Measurements from ENCODE around the gene POLD4. TPM values are rescaled to one million over a fixed set of nuclear protein-coding genes. Genes with fewer than 3 reads are reported as not detected.

The POLD4 gene
- total and polyA plus RNA-seq, 2 donors (not counting 3 experiments of a cell fraction or from before 2014, with no cell fraction given): 50.1 to 204 TPM

- POLR2A ChIA-PET: no interaction called here
- Histone ChIP-seq H3K4me1 (ENCODE audit: control insufficient read depth, extremely low read depth, insufficient read depth, low read length) (peaks cover 1% of the 10 kb centered on the region), H2AFZ (ENCODE audit: low read depth, low read length) (no peak overlapping the region), H3K27ac (ENCODE audit: insufficient read depth, low read depth, low read length) (no peak overlapping the region), H3K4me2 (ENCODE audit: insufficient read depth, low read length) (no peak overlapping the region), H4K20me1 (replicated peaks; ENCODE audit: control insufficient read depth, extremely low read depth, insufficient read depth, low read length) (no peaks in the 10 kb centered on the region), H3K9me1 (replicated peaks; ENCODE audit: control insufficient read depth, extremely low read depth, insufficient read depth, low read length) (no peaks in the 10 kb centered on the region), H3K36me3 (ENCODE audit: control insufficient read depth in 2 of 2, extremely low read depth in 1 of 2, insufficient read depth in 2 of 2, low read length in 2 of 2) (no peaks in the 10 kb centered on the region), H3K4me3 (replicated peaks in 1 of 3; ENCODE audit: insufficient read depth in 1 of 3, low read depth in 1 of 3, low read length in 3 of 3) (no peak overlapping the region), H3K9ac (replicated peaks; ENCODE audit: extremely low read depth, insufficient read depth, low read length) (no peak overlapping the region), H3K9me3 (replicated peaks; ENCODE audit: control insufficient read depth, insufficient read depth, low read length) (no peaks in the 10 kb centered on the region), H3K27me3 (ENCODE audit: control insufficient read depth in 2 of 2, insufficient read depth in 2 of 2, low read length in 2 of 2) (no peaks in the 10 kb centered on the region), H3K79me2 (ENCODE audit: control insufficient read depth, insufficient read depth, low read length) (no peaks in the 10 kb centered on the region)
- FAIRE-seq: no peak
- BruUV-seq (replicated peaks): no TSS peak
- no peak for DNase-seq (ENCODE audit: low read depth, low spot score)
- CTCF ChIA-PET: interaction anchor here (0.7 to 9.2 kb wide), 8 partner anchors 15 to 238 kb away, joined by 3 to 83 read pairs (median 4); partner anchors contain the start of genes GRK2 and RAD9A
- TF ChIP-seq FOS (IDR thresholded peaks at IDR 0.05; ENCODE audit: borderline replicate concordance, insufficient read depth, low read length) (no peak), GATA2 (IDR thresholded peaks at IDR 0.05; ENCODE audit: insufficient read depth, insufficient read length, low read depth, low read length) (no peak), MYC (IDR thresholded peaks at IDR 0.05; ENCODE audit: low read depth, low read length) (no peak), POLR2AphosphoS5 (IDR thresholded peaks at IDR 0.05; ENCODE audit: insufficient read depth, low read depth, low read length) (no peak), JUN (IDR thresholded peaks at IDR 0.05; ENCODE audit: borderline replicate concordance, insufficient read depth, insufficient read length, low read depth) (no peak), POLR2A (IDR thresholded peaks at IDR 0.05; ENCODE audit: low read depth, low read length) (no peak), EZH2 (IDR thresholded peaks at IDR 0.05; ENCODE audit: borderline replicate concordance, low read depth, low read length, severe bottlenecking) (no peak)
- TF ChIP-seq, protein P1, sequence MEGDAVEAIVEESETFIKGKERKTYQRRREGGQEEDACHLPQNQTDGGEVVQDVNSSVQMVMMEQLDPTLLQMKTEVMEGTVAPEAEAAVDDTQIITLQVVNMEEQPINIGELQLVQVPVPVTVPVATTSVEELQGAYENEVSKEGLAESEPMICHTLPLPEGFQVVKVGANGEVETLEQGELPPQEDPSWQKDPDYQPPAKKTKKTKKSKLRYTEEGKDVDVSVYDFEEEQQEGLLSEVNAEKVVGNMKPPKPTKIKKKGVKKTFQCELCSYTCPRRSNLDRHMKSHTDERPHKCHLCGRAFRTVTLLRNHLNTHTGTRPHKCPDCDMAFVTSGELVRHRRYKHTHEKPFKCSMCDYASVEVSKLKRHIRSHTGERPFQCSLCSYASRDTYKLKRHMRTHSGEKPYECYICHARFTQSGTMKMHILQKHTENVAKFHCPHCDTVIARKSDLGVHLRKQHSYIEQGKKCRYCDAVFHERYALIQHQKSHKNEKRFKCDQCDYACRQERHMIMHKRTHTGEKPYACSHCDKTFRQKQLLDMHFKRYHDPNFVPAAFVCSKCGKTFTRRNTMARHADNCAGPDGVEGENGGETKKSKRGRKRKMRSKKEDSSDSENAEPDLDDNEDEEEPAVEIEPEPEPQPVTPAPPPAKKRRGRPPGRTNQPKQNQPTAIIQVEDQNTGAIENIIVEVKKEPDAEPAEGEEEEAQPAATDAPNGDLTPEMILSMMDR (IDR thresholded peaks at IDR 0.05; ENCODE audit: extremely low read depth in 1 of 2, insufficient read depth in 1 of 2, low read depth in 1 of 2, low read length in 2 of 2): no peak
- TF ChIP-seq, protein P2, sequence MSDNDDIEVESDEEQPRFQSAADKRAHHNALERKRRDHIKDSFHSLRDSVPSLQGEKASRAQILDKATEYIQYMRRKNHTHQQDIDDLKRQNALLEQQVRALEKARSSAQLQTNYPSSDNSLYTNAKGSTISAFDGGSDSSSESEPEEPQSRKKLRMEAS (IDR thresholded peaks at IDR 0.05; ENCODE audit: insufficient read depth, insufficient read length): no peak
- intact Hi-C loops (cut with micrococcal nuclease): no loop called here
- dilution Hi-C loops (cut with MboI; ENCODE audit: extremely low pct_ligation_motif_present, low sequenced_read_pairs): no loop called here
These were observed 29.8 kb downstream of the POLD4 start for GRCh38 chr11:67323526-67323925.
